GM18858 (cell line): ENCODE results near the gene NUP133.
"Not testable (repeated sequence)": the region's sequence is repeated elsewhere in the genome, so short reads cannot be mapped to it uniquely, and the experiment has no call there.

ENCODE experiments used
- ATAC-seq: cut with Tn5 transposase; IDR thresholded peaks from one replicate; pipeline ENCODE4 v1.9.1; 2021; ENCODE audit not compliant: unreplicated experiment

NUP133 gene

GRCh38 chr1:229511201-229511600 lies 3.1 kb upstream of the NUP133 start:
- ATAC-seq: not testable (repeated sequence)

- ATAC-seq: no peak
Measured at GRCh38 chr1:229509576-229509975, 1.4 kb upstream of the NUP133 start.

- no peak for ATAC-seq
Measured at GRCh38 chr1:229508823-229509337, 739 bp upstream of the NUP133 start.

- no peak for ATAC-seq
Measured at GRCh38 chr1:229507502-229507901, 639 bp downstream of the NUP133 start.

GRCh38 chr1:229506633-229507032 lies 1.5 kb downstream of the NUP133 start:
- ATAC-seq: no peak

GRCh38 chr1:229495782-229496181 lies 12.4 kb downstream of the NUP133 start:
- no peak for ATAC-seq

GRCh38 chr1:229487181-229487580 lies 21.0 kb downstream of the NUP133 start:
- ATAC-seq: no peak

GRCh38 chr1:229485318-229485717 lies 22.8 kb downstream of the NUP133 start:
- no peak for ATAC-seq

- no peak for ATAC-seq
Measured at GRCh38 chr1:229482511-229482910, 25.6 kb downstream of the NUP133 start.

- no peak for ATAC-seq
Measured at GRCh38 chr1:229480495-229480894, 27.6 kb downstream of the NUP133 start.

- peak; percentile 72 for ATAC-seq
Measured at GRCh38 chr1:229479660-229480399, 28.3 kb downstream of the NUP133 start.

- ATAC-seq: peak; percentile 79
Measured at GRCh38 chr1:229478852-229479251, 29.3 kb downstream of the NUP133 start.

- not testable (repeated sequence) for ATAC-seq
Measured at GRCh38 chr1:229475859-229476258, 32.3 kb downstream of the NUP133 start.

GRCh38 chr1:229474509-229474908 lies 33.6 kb downstream of the NUP133 start:
- ATAC-seq: no peak

- ATAC-seq: no peak
Measured at GRCh38 chr1:229471175-229471574, 37.0 kb downstream of the NUP133 start.

GRCh38 chr1:229470406-229471043 lies 37.6 kb downstream of the NUP133 start:
- no peak for ATAC-seq

GRCh38 chr1:229466887-229467286 lies 41.3 kb downstream of the NUP133 start:
- ATAC-seq: no peak

- no peak for ATAC-seq
Measured at GRCh38 chr1:229464672-229465071, 43.5 kb downstream of the NUP133 start.

GRCh38 chr1:229461032-229461668 lies 47.0 kb downstream of the NUP133 start:
- no peak for ATAC-seq

GRCh38 chr1:229459815-229460214 lies 48.3 kb downstream of the NUP133 start:
- no peak for ATAC-seq

- ATAC-seq: no peak
Measured at GRCh38 chr1:229457436-229457835, 50.7 kb downstream of the NUP133 start.

GRCh38 chr1:229456016-229456415 lies 52.1 kb downstream of the NUP133 start:
- ATAC-seq: no peak
